B cell (primary cell): ENCODE results near the gene SPAM1. TPM values are rescaled to one million over a fixed set of nuclear protein-coding genes. Genes with fewer than 3 reads are reported as not detected.

Experiments used
- ATAC-seq: fragments of 200-7000 bp; cut with Tn5 transposase; one replicate; pipeline ENCODE4 v1.10.0; 2021; ENCODE audit warnings: low read depth, mild to moderate bottlenecking, moderate number of reproducible peaks, moderate library complexity
- CTCF ChIA-PET: fragments of 350-600 bp; sonication (Branson Sonifier 250); formaldehyde crosslinking; loops from one replicate; lab custom pipeline; 2021; ENCODE audit warnings: antibody characterized with exemption, inconsistent platforms; lab: Charles Lee
- POLR2A ChIA-PET: fragments of 350-600 bp; sonication (Branson Sonifier 250); formaldehyde crosslinking; loops from one replicate; lab custom pipeline; 2021; ENCODE audit warnings: antibody characterized with exemption; lab: Charles Lee
- DNase-seq: peaks from one replicate; pipeline ENCODE4 v3.0.0; 2013
- H2AFZ ChIP-seq: 2 replicates; pipeline ENCODE4 v1.6.1; 2012; ENCODE audit warnings: mild to moderate bottlenecking, low read depth, low read length; ENCODE audit not compliant: insufficient read depth, poor library complexity, severe bottlenecking
- H3K27ac ChIP-seq, 2 donors: 1 replicate in 1 of 2; 2 replicates in 1 of 2; pipeline ENCODE4 v1.5.1; 2012 to 2013; ENCODE audit warnings: low read length in 2 of 2, mild to moderate bottlenecking in 2 of 2, moderate library complexity in 1 of 2
- H3K27me3 ChIP-seq, 4 experiments: fragments of 200-600 bp in 1 of 4; sonication (generic) in 1 of 4; replicated peaks in 1 of 4; 1 replicate in 2 of 4; 2 replicates in 2 of 4; pipeline versions ENCODE4 v1.6.1 to v1.7.0; 2013 to 2016; ENCODE audit warnings: low read length in 3 of 4, mild to moderate bottlenecking in 2 of 4, mixed read lengths in 1 of 4, moderate library complexity in 1 of 4; ENCODE audit not compliant: insufficient read depth in 4 of 4, control insufficient read depth in 3 of 4; ENCODE audit errors: control extremely low read depth in 1 of 4
- H3K36me3 ChIP-seq, 2 experiments: replicated peaks in 1 of 2; 1 replicate in 1 of 2; 2 replicates in 1 of 2; pipeline versions ENCODE4 v1.6.1 to v1.7.1; 2013; ENCODE audit warnings: low read length in 1 of 2; ENCODE audit not compliant: insufficient read depth in 2 of 2, control insufficient read depth in 1 of 2; ENCODE audit errors: control extremely low read depth in 1 of 2, extremely low read depth in 1 of 2
- H3K4me1 ChIP-seq, 2 donors: fragments of 200-600 bp in 1 of 2; sonication (generic) in 1 of 2; 1 replicate in 1 of 2; 2 replicates in 1 of 2; pipeline versions ENCODE4 v1.5.1 to v1.6.1; 2013 to 2017; ENCODE audit warnings: low read length in 2 of 2; ENCODE audit not compliant: control insufficient read depth in 2 of 2, insufficient read depth in 2 of 2
- H3K4me2 ChIP-seq: replicated peaks from 2 replicates; pipeline ENCODE3; 2012; ENCODE audit warnings: mild to moderate bottlenecking, low read depth, low read length; ENCODE audit not compliant: poor library complexity, severe bottlenecking
- H3K4me3 ChIP-seq, 5 experiments: fragments of 200-600 bp in 1 of 5; sonication (generic) in 1 of 5; 1 replicate in 3 of 5; 2 replicates in 2 of 5; pipeline versions ENCODE4 v1.5.1 to v1.7.0; 2011 to 2016; ENCODE audit warnings: low read length in 4 of 5, mild to moderate bottlenecking in 4 of 5, low read depth in 2 of 5, control low read depth in 1 of 5, moderate library complexity in 1 of 5; ENCODE audit not compliant: insufficient read depth in 1 of 5; ENCODE audit errors: control extremely low read depth in 1 of 5, extremely low read depth in 1 of 5
- H3K79me2 ChIP-seq: fragments of 200-600 bp; sonication (generic); one replicate; pipeline ENCODE4 v1.6.0; 2016; ENCODE audit warnings: low read length; ENCODE audit not compliant: control insufficient read depth, insufficient read depth
- H3K9ac ChIP-seq: fragments of 200-600 bp; sonication (generic); 2 replicates; pipeline ENCODE4 v1.6.1; 2017; ENCODE audit warnings: mild to moderate bottlenecking, low read length, moderate library complexity
- H3K9me3 ChIP-seq, 3 donors: one replicate each; pipeline versions ENCODE4 v1.6.1 to v1.7.1; 2013; ENCODE audit warnings: low read length in 2 of 3; ENCODE audit not compliant: control insufficient read depth in 2 of 3, insufficient read depth in 1 of 3; ENCODE audit errors: control extremely low read depth in 1 of 3
- H4K20me1 ChIP-seq: 2 replicates; pipeline ENCODE4 v1.6.0; 2012; ENCODE audit warnings: mild to moderate bottlenecking, low read length; ENCODE audit not compliant: insufficient read depth, control insufficient read depth, poor library complexity, severe bottlenecking
- H3K27ac Mint-ChIP-seq: one replicate; pipeline ENCODE4 v1.8.0; 2021; ENCODE audit warnings: mixed read lengths
- H3K27me3 Mint-ChIP-seq: one replicate; pipeline ENCODE4 v1.8.0; 2021; ENCODE audit warnings: mixed read lengths
- H3K4me1 Mint-ChIP-seq: one replicate; pipeline ENCODE4 v1.8.0; 2021; ENCODE audit warnings: mixed read lengths
- H3K4me3 Mint-ChIP-seq: one replicate; pipeline ENCODE4 v1.8.0; 2021; ENCODE audit warnings: mixed read lengths
- H3K9me3 Mint-ChIP-seq: one replicate; pipeline ENCODE4 v1.8.0; 2022; ENCODE audit warnings: mixed read lengths; ENCODE audit not compliant: insufficient read depth
- CTCF ChIP-seq: fragments of 200-600 bp; IDR thresholded peaks from one replicate; pipeline ENCODE4 v1.8.0; 2022; ENCODE audit warnings: antibody characterized with exemption, mild to moderate bottlenecking
- EZH2 ChIP-seq: IDR thresholded peaks from 2 replicates; pipeline ENCODE4 v1.6.1; 2012; ENCODE audit warnings: borderline replicate concordance, low read depth, mild to moderate bottlenecking, moderate library complexity, low read length; ENCODE audit not compliant: insufficient read depth, poor library complexity, severe bottlenecking
- WGBS: methylation state at CpG from one replicate; pipeline ENCODE4 v1.1.5; 2013; ENCODE audit warnings: missing lambda C conversion rate; ENCODE audit not compliant: insufficient coverage; 5-methylcytosine and 5-hydroxymethylcytosine counted together
- intact Hi-C: fragments of 100-400 bp; cut with micrococcal nuclease; formaldehyde crosslinking; loops from one replicate; pipeline ENCODE4 v1.10.0; 2022
- polyA plus RNA-seq: library from polyadenylated mRNA; depleted of rRNA; stranded (reverse); fragments of >200 nt; gene quantifications from 2 replicates; pipeline ENCODE4 v1.2.3, GENCODE V29; 2012
- total RNA-seq, 2 donors: library from RNA; stranded (reverse); fragments of 120-200 nt in 1 of 2; gene quantifications; 1 replicate in 1 of 2; 2 replicates in 1 of 2; pipeline versions ENCODE4 v1.2.3 to v1.2.4, GENCODE V29; 2013 to 2022

Gene SPAM1
- total and polyA plus RNA-seq, 2 donors (not counting 1 experiment from before 2014, with no cell fraction given) = 0.04 TPM; not detected in 1

GRCh38 chr7:123993996-123994395, 69.0 kb downstream of the SPAM1 start:
- Mint-ChIP-seq H3K27ac (no peak overlapping the region), H3K9me3 (no peaks in the 10 kb centered on the region), H3K27me3 (no peaks in the 10 kb centered on the region), H3K4me1 (no peaks in the 10 kb centered on the region), H3K4me3 (no peak overlapping the region)
- DNase-seq (no peak), ATAC-seq (no peak)
- TF ChIP-seq CTCF (no peak), EZH2 (no peak)
- Histone ChIP-seq H3K9ac (no peak overlapping the region), H4K20me1 (no peaks in the 10 kb centered on the region), H3K27me3 (no peaks in the 10 kb centered on the region), H3K9me3 (no peaks in the 10 kb centered on the region), H3K36me3 (no peaks in the 10 kb centered on the region), H3K4me3 (no peak overlapping the region), H3K4me1 (no peaks in the 10 kb centered on the region), H3K4me2 (no peak overlapping the region), H2AFZ (no peak overlapping the region), H3K27ac (no peak overlapping the region), H3K79me2 (no peaks in the 10 kb centered on the region)
- ChIA-PET POLR2A (no interaction called here), CTCF (no interaction called here)
- intact Hi-C loops = no loop called here
- WGBS = no CpG with 5 or more reads among the region's 2 CpGs

GRCh38 chr7:123994449-123994848, 69.4 kb downstream of the SPAM1 start:
- ChIA-PET CTCF (no interaction called here), POLR2A (no interaction called here)
- Histone ChIP-seq H3K9ac (no peak overlapping the region), H3K79me2 (no peaks in the 10 kb centered on the region), H3K4me3 (no peak overlapping the region), H2AFZ (no peak overlapping the region), H4K20me1 (no peaks in the 10 kb centered on the region), H3K4me1 (no peaks in the 10 kb centered on the region), H3K27ac (no peak overlapping the region), H3K36me3 (no peaks in the 10 kb centered on the region), H3K9me3 (no peaks in the 10 kb centered on the region), H3K27me3 (no peaks in the 10 kb centered on the region), H3K4me2 (no peak overlapping the region)
- Mint-ChIP-seq H3K27ac (no peak overlapping the region), H3K9me3 (no peaks in the 10 kb centered on the region), H3K27me3 (no peaks in the 10 kb centered on the region), H3K4me3 (no peak overlapping the region), H3K4me1 (no peaks in the 10 kb centered on the region)
- no peak for DNase-seq
- ATAC-seq = no peak
- no peak for TF ChIP-seq CTCF
- TF ChIP-seq EZH2 = no peak
- intact Hi-C loops = no loop called here
